ENCODE measurements around the gene USP20.

GRCh38 chr9:129874261-129875101, 39.2 kb downstream of the USP20 start:
- TF ChIP-seq CTCF (IDR thresholded peaks at IDR 0.05) (no peak), POLR2A (IDR thresholded peaks at IDR 0.05) (no peak)

Measured in heart left ventricle (tissue), 13 donors.